Body of pancreas (tissue), 4 donors: Measurements from ENCODE around the gene PTX4. TPM values are rescaled to one million over a fixed set of nuclear protein-coding genes. Genes with fewer than 3 reads are reported as not detected.

Source experiments
- ATAC-seq: fragments of 150-250 bp; one replicate; pipeline ENCODE4 v1.9.1; 2016
- DNase-seq, 4 donors: peaks; one replicate each; pipeline ENCODE4 v3.0.0-alpha.2; 2019
- H3K27ac ChIP-seq, 4 donors: fragments of 200-600 bp; sonication (generic); 1 replicate in 3 of 4; 2 replicates in 1 of 4; pipeline versions ENCODE4 v1.5.1 to v1.6.1; 2016 to 2019; ENCODE audit warnings: mild to moderate bottlenecking in 1 of 4, mixed read lengths in 1 of 4, moderate library complexity in 1 of 4
- H3K27me3 ChIP-seq, 2 donors: fragments of 200-600 bp; sonication (generic); one replicate each; pipeline ENCODE4 v1.6.0; 2016; ENCODE audit warnings: mild to moderate bottlenecking in 1 of 2
- H3K36me3 ChIP-seq, 2 donors: fragments of 200-600 bp; sonication (generic); replicated peaks in 1 of 2; 2 replicates each; pipeline ENCODE4 v1.5.1; 2016; ENCODE audit warnings: low read depth in 2 of 2; ENCODE audit not compliant: insufficient read depth in 1 of 2
- H3K4me1 ChIP-seq: fragments of 200-600 bp; sonication (generic); one replicate; pipeline ENCODE4 v1.6.0; 2016
- H3K4me3 ChIP-seq, 2 donors: fragments of 200-600 bp; sonication (generic); 1 replicate in 1 of 2; 2 replicates in 1 of 2; pipeline ENCODE4 v1.5.1; 2016 to 2019
- H3K9me3 ChIP-seq, 3 donors: fragments of 200-600 bp; sonication (generic); 1 replicate in 2 of 3; 2 replicates in 1 of 3; pipeline ENCODE4 v1.5.1; 2016
- POLR2A ChIP-seq, 3 donors: fragments of 450-650 bp; IDR thresholded peaks; one replicate each; pipeline ENCODE4 v1.6.1; 2016; ENCODE audit warnings: antibody characterized with exemption in 3 of 3, mild to moderate bottlenecking in 2 of 3
- WGBS, 2 donors: methylation state at CpG; one replicate each; pipeline ENCODE4 v1.1.5; 2017; 5-methylcytosine and 5-hydroxymethylcytosine counted together
- intact Hi-C: fragments of 100-400 bp; cut with DNase I; formaldehyde crosslinking; loops from one replicate; pipeline ENCODE4 v1.15.1; 2023
- total RNA-seq, 2 donors: library from RNA; depleted of rRNA; stranded (reverse); fragments of >200 nt; gene quantifications; one replicate each; pipeline ENCODE4 v1.1.0, GENCODE V29; 2016
- TF ChIP-seq, protein P1 (sequence below), 7 experiments: fragments of 450-650 bp in 4 of 7; fragments of 200-600 bp in 3 of 7; sonication (generic) in 3 of 7; IDR thresholded peaks; one replicate each; pipeline ENCODE4 v1.5.1; 2016 to 2019; ENCODE audit warnings: antibody characterized with exemption in 7 of 7

Gene PTX4
- total RNA-seq, 2 donors from 2014 or later = not detected

DNA sequence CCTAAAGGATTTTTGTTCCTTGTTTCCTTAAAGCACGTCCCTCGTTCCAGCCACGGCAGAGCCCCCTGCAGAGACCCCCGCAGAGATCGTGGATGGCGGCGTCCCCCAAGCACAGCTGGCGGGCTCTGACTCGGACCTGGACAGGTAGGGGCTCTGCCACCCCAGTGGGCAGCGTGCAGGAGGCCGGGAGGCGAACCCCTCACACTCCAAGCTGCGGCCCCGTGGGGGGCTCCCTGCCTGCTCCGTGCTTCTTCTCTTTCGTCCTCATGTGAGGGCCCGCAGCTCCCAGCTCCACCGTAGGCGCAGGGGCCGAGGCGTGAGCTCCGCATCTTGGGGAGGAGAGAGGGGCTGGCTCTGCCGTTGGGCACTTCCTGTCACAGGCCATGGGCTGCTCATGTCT, 12.9 kb upstream of the PTX4 start:
- H3K27ac ChIP-seq = no peak overlapping the region
- peaks cover 0 to 5% of the 10 kb centered on the region in 2 donors for H3K36me3 ChIP-seq
- TF ChIP-seq POLR2A (IDR thresholded peaks at IDR 0.05) = no peak
- TF ChIP-seq, protein P1, sequence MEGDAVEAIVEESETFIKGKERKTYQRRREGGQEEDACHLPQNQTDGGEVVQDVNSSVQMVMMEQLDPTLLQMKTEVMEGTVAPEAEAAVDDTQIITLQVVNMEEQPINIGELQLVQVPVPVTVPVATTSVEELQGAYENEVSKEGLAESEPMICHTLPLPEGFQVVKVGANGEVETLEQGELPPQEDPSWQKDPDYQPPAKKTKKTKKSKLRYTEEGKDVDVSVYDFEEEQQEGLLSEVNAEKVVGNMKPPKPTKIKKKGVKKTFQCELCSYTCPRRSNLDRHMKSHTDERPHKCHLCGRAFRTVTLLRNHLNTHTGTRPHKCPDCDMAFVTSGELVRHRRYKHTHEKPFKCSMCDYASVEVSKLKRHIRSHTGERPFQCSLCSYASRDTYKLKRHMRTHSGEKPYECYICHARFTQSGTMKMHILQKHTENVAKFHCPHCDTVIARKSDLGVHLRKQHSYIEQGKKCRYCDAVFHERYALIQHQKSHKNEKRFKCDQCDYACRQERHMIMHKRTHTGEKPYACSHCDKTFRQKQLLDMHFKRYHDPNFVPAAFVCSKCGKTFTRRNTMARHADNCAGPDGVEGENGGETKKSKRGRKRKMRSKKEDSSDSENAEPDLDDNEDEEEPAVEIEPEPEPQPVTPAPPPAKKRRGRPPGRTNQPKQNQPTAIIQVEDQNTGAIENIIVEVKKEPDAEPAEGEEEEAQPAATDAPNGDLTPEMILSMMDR (IDR thresholded peaks at IDR 0.05) = no peak
- DNase-seq (no peak), ATAC-seq (no peak)
- no peaks in the 10 kb centered on the region for H3K4me1 ChIP-seq
- no peaks in the 10 kb centered on the region for H3K9me3 ChIP-seq
- no peaks in the 10 kb centered on the region for H3K27me3 ChIP-seq
- intact Hi-C loops = no loop called here
- no peak overlapping the region for H3K4me3 ChIP-seq
- WGBS, 2 donors = 95 to 100% methylated on average over 2 to 22 of the region's 23 CpGs

DNA sequence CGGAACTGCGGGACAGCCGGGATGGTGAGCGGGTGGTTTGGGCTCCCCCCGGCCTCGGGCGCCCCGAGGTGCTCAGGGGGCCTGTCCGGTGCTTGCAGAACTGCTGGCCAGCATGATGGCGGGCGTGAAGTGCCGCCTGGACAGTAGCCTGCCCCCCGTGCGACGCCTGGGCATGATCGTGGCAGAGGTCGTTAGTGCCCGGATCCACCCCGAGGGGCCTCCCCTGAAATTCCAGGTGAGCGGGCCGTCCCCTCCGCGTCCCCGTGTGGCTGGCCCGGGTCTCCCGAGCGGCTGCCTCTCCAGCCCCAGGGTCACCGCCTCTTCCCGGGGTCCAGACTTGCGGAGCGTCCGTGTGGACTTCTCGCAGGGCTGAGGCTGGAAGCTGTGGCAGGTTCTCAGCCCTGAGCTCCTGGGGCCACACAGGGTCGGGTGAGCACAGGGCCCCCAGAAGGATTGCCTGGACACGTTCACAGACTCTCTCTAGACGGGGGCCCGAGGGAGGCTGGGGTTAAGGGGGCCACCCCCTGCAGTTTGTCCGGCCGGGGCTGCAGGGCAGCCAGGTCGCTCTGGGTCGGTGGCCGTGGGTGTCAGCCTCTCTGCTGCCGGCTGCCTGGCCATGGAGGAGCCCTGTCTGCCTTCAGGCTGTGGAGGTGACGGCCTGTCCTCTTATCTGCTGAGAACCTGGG, 11.9 kb upstream of the PTX4 start:
- H3K27me3 ChIP-seq = no peaks in the 10 kb centered on the region
- no peak for TF ChIP-seq POLR2A (IDR thresholded peaks at IDR 0.05)
- TF ChIP-seq, protein P1 (IDR thresholded peaks at IDR 0.05) = no peak
- peaks cover 0 to 5% of the 10 kb centered on the region in 2 donors for H3K36me3 ChIP-seq
- no peaks in the 10 kb centered on the region for H3K9me3 ChIP-seq
- DNase-seq (no peak), ATAC-seq (no peak)
- no peaks in the 10 kb centered on the region for H3K4me1 ChIP-seq
- 80 to 91% methylated on average over 3 to 16 of the region's 44 CpGs for WGBS, 2 donors
- no peak overlapping the region for H3K27ac ChIP-seq
- intact Hi-C loops = no loop called here
- no peak overlapping the region for H3K4me3 ChIP-seq

DNA sequence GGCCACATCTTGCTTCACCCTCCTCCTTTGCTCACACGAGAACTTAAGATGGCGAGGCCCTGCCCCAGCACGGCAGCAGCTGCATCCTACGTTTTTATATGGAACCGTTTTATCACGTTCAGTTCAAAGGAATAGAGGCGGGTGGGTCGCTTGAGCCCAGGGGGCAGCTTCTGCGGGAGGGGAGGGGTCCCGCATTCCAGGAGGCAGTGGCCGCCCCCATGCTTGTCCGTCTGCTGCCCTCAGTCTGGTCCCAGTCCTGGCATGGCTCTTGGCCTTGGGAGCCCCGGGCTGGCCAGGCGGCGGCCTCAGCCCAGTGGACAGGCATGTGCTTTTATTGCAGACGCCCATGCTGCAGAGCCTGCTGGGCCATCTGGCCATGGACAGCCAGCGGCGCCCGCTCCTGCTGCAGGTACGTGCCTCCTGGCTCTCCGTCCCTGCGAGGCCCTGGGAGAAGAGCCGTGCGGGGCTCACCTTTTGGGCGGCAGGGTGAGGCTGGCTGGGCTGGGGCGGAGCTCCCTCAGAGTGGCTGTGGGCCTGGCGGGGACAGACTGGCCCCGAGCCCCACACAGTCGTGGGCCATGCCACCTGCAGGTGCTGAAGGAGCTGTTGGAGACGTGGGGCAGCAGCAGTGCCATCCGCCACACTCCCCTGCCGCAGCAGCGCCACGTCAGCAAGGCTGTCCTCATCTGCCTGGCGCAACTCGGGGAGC, 11.2 kb upstream of the PTX4 start:
- no peak for DNase-seq
- intact Hi-C loops = no loop called here
- 93% methylated on average over 9 to 31 of the region's 36 CpGs for WGBS, 2 donors

DNA sequence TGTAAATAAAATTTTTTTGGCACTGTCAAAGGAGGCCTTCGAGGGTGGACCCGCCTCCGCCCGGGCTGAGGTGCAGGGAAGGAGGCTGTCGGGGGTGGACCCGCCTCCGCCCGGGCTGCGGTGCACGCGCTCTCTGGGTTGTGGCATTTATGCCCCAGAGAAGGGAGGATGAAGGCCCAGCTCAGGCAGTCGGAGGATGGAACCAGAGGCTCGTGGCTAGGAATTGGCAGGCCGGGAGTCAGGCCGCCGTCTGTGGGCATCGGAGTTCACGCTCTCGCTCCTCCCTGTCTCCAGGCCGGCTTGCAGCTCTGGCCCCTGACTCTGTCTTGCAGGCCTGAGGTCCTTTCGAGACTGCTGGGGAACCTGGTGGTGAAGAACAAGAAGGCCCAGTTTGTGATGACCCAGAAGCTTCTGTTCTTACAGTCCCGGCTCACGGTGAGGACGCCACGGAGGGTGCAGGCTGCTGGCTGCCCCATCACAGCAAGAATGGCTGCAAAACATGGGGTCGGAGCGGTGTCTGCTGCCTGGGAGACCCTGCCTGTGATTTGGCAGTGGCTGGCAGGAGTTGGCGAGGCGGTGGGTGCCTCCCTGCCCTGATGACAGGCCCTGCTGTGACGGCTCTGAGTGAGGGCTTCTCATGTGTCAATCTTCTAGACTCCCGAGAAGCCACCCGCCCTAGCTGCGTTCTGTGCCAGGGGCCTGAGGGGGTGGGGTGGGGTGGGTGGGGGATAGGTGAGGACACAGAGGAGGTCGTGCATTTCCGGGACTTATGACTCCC, 10.3 kb upstream of the PTX4 start:
- DNase-seq (no peak), ATAC-seq (no peak)
- intact Hi-C loops = no loop called here
- peaks cover 0 to 5% of the 10 kb centered on the region in 2 donors for H3K36me3 ChIP-seq
- no peak overlapping the region for H3K27ac ChIP-seq
- peaks cover 8% of the 10 kb centered on the region for H3K4me1 ChIP-seq
- WGBS, 2 donors = 93% methylated on average over 16 to 33 of the region's 35 CpGs
- H3K9me3 ChIP-seq = no peaks in the 10 kb centered on the region
- H3K27me3 ChIP-seq = no peaks in the 10 kb centered on the region
- H3K4me3 ChIP-seq = no peak overlapping the region
- TF ChIP-seq, protein P1 (IDR thresholded peaks at IDR 0.05) = no peak
- TF ChIP-seq POLR2A (IDR thresholded peaks at IDR 0.05) = no peak

More for the DNA sequence above, 11.2 kb upstream of the PTX4 start:
- ATAC-seq = no peak
- peaks cover under 1% of the 10 kb centered on the region for H3K4me1 ChIP-seq
- H3K9me3 ChIP-seq = no peaks in the 10 kb centered on the region
- no peak overlapping the region for H3K4me3 ChIP-seq
- H3K27me3 ChIP-seq = no peaks in the 10 kb centered on the region
- no peak for TF ChIP-seq POLR2A (IDR thresholded peaks at IDR 0.05)
- TF ChIP-seq, protein P1 (IDR thresholded peaks at IDR 0.05) = no peak
- no peak overlapping the region for H3K27ac ChIP-seq
- H3K36me3 ChIP-seq = peaks cover 0 to 5% of the 10 kb centered on the region in 2 donors
